Adrenal gland (tissue), 12 donors: ENCODE data around the gene CFAP97D1. TPM values are rescaled to one million over a fixed set of nuclear protein-coding genes. Genes with fewer than 3 reads are reported as not detected.
A peak's percentile ranks its signal among the peaks of the same experiment; 100 is the strongest.

Experiments
- DNase-seq, 7 donors: peaks; one replicate each; pipeline ENCODE4 v3.0.0-alpha.2; 2019 to 2020
- H3K27ac ChIP-seq, 5 donors: fragments of 200-600 bp; sonication (generic) in 4 of 5; 1 replicate in 3 of 5; 2 replicates in 2 of 5; pipeline versions ENCODE4 v1.5.1 to v1.8.0; 2016 to 2020; ENCODE audit warnings: mild to moderate bottlenecking in 1 of 5
- H3K27me3 ChIP-seq: fragments of 200-600 bp; 2 replicates; pipeline ENCODE4 v1.8.0; 2021
- H3K36me3 ChIP-seq, 2 donors: fragments of 200-600 bp; replicated peaks in 1 of 2; 1 replicate in 1 of 2; 2 replicates in 1 of 2; pipeline versions ENCODE4 v1.5.1 to v1.8.0; 2018 to 2022
- H3K4me1 ChIP-seq, 2 donors: fragments of 200-600 bp; replicated peaks in 1 of 2; 1 replicate in 1 of 2; 2 replicates in 1 of 2; pipeline versions ENCODE4 v1.5.1 to v1.8.0; 2018 to 2021
- H3K4me3 ChIP-seq, 4 donors: fragments of 200-600 bp; sonication (generic) in 3 of 4; one replicate each; pipeline ENCODE4 v1.5.1; 2016 to 2018
- H3K9me3 ChIP-seq, 3 donors: fragments of 200-600 bp; sonication (generic) in 1 of 3; replicated peaks in 1 of 3; 1 replicate in 2 of 3; 2 replicates in 1 of 3; pipeline versions ENCODE4 v1.5.1 to v1.8.0; 2016 to 2021
- POLR2A ChIP-seq, 2 donors: fragments of 450-650 bp; IDR thresholded peaks; one replicate each; pipeline ENCODE4 v1.6.1; 2017; ENCODE audit warnings: antibody characterized with exemption in 2 of 2, mild to moderate bottlenecking in 2 of 2, moderate library complexity in 1 of 2
- WGBS, 4 donors: extraction: QIAGEN DNeasy Blood & Tissue Kit in 2 of 4; methylation state at CpG; one replicate each; pipeline versions ENCODE4 v1.1.5 to v1.1.7; 2013 to 2017; 5-methylcytosine and 5-hydroxymethylcytosine counted together
- intact Hi-C, 2 donors: fragments of 100-400 bp; cut with DNase I; formaldehyde crosslinking; loops; one replicate each; pipeline versions ENCODE4 v1.14.1 to v1.15.0; 2022 to 2023
- polyA plus RNA-seq, 3 donors: library from polyadenylated mRNA; stranded (reverse); fragments of 200-250 nt in 2 of 3; fragments of 350-450 nt in 1 of 3; fragmentation: Illumina TruSeq in 1 of 3; extraction: RNeasy Lipid Tissue Mini Kit (QIAGEN cat#74804) in 1 of 3; gene quantifications; one replicate each; pipeline ENCODE4 v1.2.3, GENCODE V29; 2013 to 2014
- total RNA-seq, 9 donors: library from RNA; depleted of rRNA in 4 of 9; stranded (reverse); fragments of >200 nt in 4 of 9; fragments of 120-200 nt in 1 of 9; fragmentation: NEBNext Ultra II Directional in 1 of 9; extraction: Animal tissue kit (Norgen Biotek cat#: 25700) in 1 of 9; gene quantifications; one replicate each; pipeline versions ENCODE4 v1.1.0 to v1.2.4, GENCODE V29; 2013 to 2023
- TF ChIP-seq, protein P1 (sequence below), 6 experiments: fragments of 450-650 bp in 4 of 6; fragments of 200-600 bp in 2 of 6; sonication (generic) in 1 of 6; IDR thresholded peaks; 1 replicate in 5 of 6; 2 replicates in 1 of 6; pipeline versions ENCODE4 v1.5.1 to v1.8.0; 2016 to 2021; ENCODE audit warnings: antibody characterized with exemption in 6 of 6, mild to moderate bottlenecking in 2 of 6, moderate library complexity in 1 of 6
- donor health status: healthy with polysubstance abuse.
- donor health status: Bipolar disorder and iron deficiency.
- donor health status: DM: yes; HTN: yes; CAD: no.
- donor health status: DM: no; HTN: no; CAD: no.
- donor health status: DM: no; HTN: no; CAD: no.
- donor health status: DM: yes; HTN: yes; CAD: no.

The CFAP97D1 gene
- total and polyA plus RNA-seq, 12 donors, result under 0.01 to 0.28 TPM; not detected in 10

DNA sequence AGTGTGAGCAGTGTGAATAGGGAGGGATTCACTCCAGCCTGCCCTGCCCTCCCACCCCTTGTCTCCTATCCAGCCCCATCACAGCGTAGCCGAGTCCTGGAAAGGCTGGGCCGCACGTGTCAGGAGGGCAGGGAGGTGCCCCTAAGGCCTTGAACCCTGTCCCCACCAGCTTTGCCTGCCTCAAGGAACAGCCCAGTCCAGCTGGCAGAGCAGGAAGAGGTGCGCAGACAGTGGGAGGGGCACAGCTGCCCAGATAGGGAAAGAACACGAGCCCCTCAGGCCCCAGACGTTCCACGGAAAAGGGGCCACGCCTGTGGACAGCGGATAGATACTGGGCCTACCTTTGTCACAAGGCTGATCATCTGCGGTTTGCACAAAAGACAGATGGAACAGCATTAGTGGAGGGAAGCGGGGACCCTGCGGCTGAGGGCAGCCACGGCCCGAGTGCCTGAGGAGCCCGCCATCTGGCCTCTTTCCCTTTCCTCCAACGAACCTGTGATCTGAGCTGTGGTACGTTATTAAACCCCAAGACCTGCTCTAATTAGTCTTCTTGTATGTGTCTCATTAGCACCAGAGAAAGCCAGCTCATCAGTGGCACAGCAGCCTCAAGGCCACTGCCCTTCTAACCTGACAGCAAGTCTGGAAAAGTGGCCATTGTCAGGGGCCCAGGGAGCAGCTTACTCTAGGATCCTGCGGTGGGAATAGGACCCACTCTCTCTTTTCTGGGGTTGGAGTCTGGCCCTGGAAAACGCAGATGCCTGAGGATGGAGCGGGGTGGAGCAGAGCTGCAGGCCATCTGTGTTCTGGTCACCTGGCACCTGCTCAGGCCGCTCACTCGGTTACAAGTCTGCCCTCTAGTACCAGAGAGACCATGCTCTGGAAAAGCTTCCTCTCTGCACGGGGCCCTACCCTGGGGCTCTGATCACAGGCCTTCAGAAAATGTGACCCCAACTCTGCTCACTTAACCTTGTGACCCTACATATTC is 36.4 kb downstream of the CFAP97D1 start:
- intact Hi-C loops, result no loop called here
- Histone ChIP-seq H3K36me3 (peaks cover 0 to 3% of the 10 kb centered on the region in 2 donors), H3K27ac (no peak overlapping the region), H3K9me3 (no peaks in the 10 kb centered on the region), H3K4me1 (no peaks in the 10 kb centered on the region), H3K4me3 (no peak overlapping the region), H3K27me3 (no peaks in the 10 kb centered on the region)
- peak in 1 of 7 donors; percentile 28 for DNase-seq
- TF ChIP-seq, protein P1, sequence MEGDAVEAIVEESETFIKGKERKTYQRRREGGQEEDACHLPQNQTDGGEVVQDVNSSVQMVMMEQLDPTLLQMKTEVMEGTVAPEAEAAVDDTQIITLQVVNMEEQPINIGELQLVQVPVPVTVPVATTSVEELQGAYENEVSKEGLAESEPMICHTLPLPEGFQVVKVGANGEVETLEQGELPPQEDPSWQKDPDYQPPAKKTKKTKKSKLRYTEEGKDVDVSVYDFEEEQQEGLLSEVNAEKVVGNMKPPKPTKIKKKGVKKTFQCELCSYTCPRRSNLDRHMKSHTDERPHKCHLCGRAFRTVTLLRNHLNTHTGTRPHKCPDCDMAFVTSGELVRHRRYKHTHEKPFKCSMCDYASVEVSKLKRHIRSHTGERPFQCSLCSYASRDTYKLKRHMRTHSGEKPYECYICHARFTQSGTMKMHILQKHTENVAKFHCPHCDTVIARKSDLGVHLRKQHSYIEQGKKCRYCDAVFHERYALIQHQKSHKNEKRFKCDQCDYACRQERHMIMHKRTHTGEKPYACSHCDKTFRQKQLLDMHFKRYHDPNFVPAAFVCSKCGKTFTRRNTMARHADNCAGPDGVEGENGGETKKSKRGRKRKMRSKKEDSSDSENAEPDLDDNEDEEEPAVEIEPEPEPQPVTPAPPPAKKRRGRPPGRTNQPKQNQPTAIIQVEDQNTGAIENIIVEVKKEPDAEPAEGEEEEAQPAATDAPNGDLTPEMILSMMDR (IDR thresholded peaks at IDR 0.05), result no peak
- WGBS, 4 donors, result 90 to 94% (median 92%) methylated on average over 19 to 24 of the region's 24 CpGs

DNA sequence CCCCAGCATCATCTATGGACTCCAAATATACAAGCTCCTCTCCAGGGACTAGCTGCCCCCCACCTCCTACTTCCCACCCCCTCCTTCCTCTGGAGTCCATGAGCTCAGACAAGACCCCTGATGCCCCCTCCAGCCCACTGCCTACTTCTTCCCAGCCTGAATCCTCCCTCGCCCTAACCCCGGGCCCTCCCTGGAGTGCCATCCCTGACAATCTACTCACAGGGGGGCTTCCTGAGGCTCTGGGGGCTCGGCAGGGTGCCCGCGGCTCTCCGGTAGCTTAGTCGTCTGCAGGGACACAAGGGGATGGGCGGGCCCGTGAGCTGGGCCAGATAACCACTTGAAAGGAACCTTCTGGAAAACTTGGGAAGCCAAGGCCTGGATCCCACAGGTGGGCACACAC is 37.6 kb downstream of the CFAP97D1 start:
- TF ChIP-seq, protein P1 (IDR thresholded peaks at IDR 0.05), result no peak
- TF ChIP-seq POLR2A (IDR thresholded peaks at IDR 0.05), result no peak
- Histone ChIP-seq H3K9me3 (no peaks in the 10 kb centered on the region), H3K36me3 (peaks cover 0 to 3% of the 10 kb centered on the region in 2 donors), H3K27ac (no peak overlapping the region), H3K27me3 (no peaks in the 10 kb centered on the region), H3K4me1 (peaks cover 0 to under 1% of the 10 kb centered on the region in 2 donors), H3K4me3 (no peak overlapping the region)
- WGBS, 4 donors, result 90 to 96% (median 93%) methylated on average over 9 of the region's 9 CpGs
- intact Hi-C loops, result no loop called here
- peak in 1 of 7 donors; percentile 31 for DNase-seq

DNA sequence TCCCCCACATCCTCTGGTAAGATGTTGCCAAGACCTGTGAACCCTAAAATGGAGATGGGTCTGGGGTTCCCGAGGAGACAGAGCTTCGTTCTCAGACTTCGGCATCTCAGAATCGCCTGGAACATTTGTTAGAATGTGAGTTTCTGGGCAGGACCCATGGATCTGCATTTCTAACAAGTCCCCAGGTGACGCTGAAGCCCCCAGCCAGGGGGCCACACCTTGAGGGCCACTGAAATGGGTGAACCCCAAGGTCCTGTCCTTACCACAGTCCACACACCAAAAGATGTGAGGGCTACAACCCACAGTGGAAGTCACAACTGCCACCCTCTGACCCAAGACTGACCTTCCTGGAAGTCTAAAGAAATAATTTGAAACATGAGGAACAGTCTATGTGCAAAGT is 38.7 kb downstream of the CFAP97D1 start:
- 82 to 98% (median 90%) methylated on average over 4 to 5 of the region's 5 CpGs for WGBS, 4 donors
- no peak for TF ChIP-seq POLR2A (IDR thresholded peaks at IDR 0.05)
- TF ChIP-seq, protein P1 (IDR thresholded peaks at IDR 0.05), result no peak
- no peaks in the 10 kb centered on the region for H3K9me3 ChIP-seq
- H3K36me3 ChIP-seq, result no peaks in the 10 kb centered on the region
- intact Hi-C loops, result no loop called here
- H3K27me3 ChIP-seq, result no peaks in the 10 kb centered on the region
- H3K4me1 ChIP-seq, result peaks cover 0 to 8% of the 10 kb centered on the region in 2 donors
- no peak overlapping the region for H3K27ac ChIP-seq
- no peak for DNase-seq
- no peak overlapping the region for H3K4me3 ChIP-seq

GRCh38 chr17:43820759-43821158 is 40.5 kb downstream of the CFAP97D1 start:
- TF ChIP-seq, protein P1 (IDR thresholded peaks at IDR 0.05), result no peak
- TF ChIP-seq POLR2A (IDR thresholded peaks at IDR 0.05), result no peak
- no peak overlapping the region for H3K27ac ChIP-seq
- H3K9me3 ChIP-seq, result no peaks in the 10 kb centered on the region
- peaks cover 0 to 8% of the 10 kb centered on the region in 2 donors for H3K4me1 ChIP-seq
- WGBS, 4 donors, result 91 to 96% (median 92%) methylated on average over 7 to 14 of the region's 14 CpGs
- no peaks in the 10 kb centered on the region for H3K36me3 ChIP-seq
- intact Hi-C loops, result no loop called here
- no peak for DNase-seq
- H3K27me3 ChIP-seq, result no peaks in the 10 kb centered on the region
- no peak overlapping the region for H3K4me3 ChIP-seq
